ENCODE results near the gene RPS6KA3.

RPS6KA3 gene

GRCh38 chrX:20144491-20144890, 122.2 kb downstream of the RPS6KA3 start:
- no peak for DNase-seq (ENCODE audit: extremely low spot score)
- ChIA-PET POLR2A (no interaction called here), CTCF (no interaction called here)
- TF ChIP-seq CTCF (IDR thresholded peaks at IDR 0.05; ENCODE audit: control extremely low read depth, extremely low read depth, low read depth, missing control alignments), result no peak

GRCh38 chrX:20143561-20143960, 123.1 kb downstream of the RPS6KA3 start:
- no peak for DNase-seq (ENCODE audit: extremely low spot score)
- no peak for TF ChIP-seq CTCF (IDR thresholded peaks at IDR 0.05; ENCODE audit: control extremely low read depth, extremely low read depth, low read depth, missing control alignments)
- ChIA-PET POLR2A (no interaction called here), CTCF (no interaction called here)

- no peak for TF ChIP-seq CTCF (IDR thresholded peaks at IDR 0.05; ENCODE audit: control extremely low read depth, extremely low read depth, low read depth, missing control alignments)
- CTCF ChIA-PET, result no interaction called here
- POLR2A ChIA-PET, result interaction anchor here (0.6 kb wide), 1 partner anchor 25 kb away, joined by 3 read pairs; no protein-coding TSS in a partner anchor
- DNase-seq (ENCODE audit: extremely low spot score), result no peak
Measured at GRCh38 chrX:20143111-20143510, 123.6 kb downstream of the RPS6KA3 start.

DNA sequence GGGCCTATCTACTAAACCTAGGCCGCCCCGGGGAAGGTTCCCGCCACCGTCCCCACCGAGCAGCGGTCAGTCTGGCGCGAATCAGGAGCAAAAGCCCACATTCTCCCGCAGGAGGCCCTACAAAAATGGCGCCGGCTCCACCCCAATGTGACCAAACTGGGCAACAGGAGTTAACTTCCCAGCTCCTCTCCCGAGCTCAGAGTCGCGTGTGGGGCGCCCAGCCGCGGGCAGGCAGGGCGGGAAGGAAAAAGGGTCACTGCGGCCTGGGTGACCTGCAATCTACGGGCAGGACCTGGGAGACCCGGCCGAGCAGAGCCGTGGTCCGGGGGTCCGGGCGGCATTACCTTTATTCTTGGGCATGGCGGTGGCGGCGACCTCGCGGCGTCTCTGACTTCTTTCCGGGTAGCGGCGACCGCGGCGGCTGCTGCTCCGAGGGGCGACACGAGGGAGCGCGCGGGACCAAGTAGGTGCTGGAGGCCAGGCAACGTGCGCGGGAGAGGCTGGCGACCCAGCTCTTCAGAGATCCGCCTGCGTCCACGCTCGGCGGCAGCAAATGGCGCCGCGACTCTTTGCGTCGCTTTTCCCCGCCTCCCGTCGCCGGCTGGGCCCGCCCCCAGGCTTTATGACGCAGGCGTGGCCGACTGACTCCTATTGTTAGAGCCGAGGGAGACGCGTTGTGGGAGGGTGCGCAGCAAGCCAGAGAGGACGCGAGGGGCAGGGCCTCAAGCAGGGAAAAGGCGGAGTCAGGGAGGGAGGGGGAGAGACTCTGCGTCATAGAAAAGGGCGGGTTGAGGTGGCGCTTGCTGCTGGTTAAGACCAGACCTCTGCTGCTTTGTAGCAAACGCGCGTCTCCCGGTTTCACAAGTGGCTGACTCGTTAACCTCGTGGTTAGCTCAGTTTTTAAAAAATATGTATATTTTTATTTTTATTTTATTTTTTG, 125.2 kb downstream of the RPS6KA3 start, which contains the start of gene EIF1AX:
Gene EIF1AX (minus strand): TSS at position 558 of the 940 bp plus-strand sequence. CDS start 198 bp downstream, at position 360.
- TF ChIP-seq CTCF (IDR thresholded peaks at IDR 0.05; ENCODE audit: control extremely low read depth, extremely low read depth, low read depth, missing control alignments), result no peak
- DNase-seq (ENCODE audit: extremely low spot score), result peak; percentile 93
- ChIA-PET CTCF (interaction anchor here (0.7 kb wide), 1 partner anchor 40 kb away, joined by 3 read pairs; no protein-coding TSS in a partner anchor), POLR2A (interaction anchor here (0.8 kb wide), 1 partner anchor 610 kb away, joined by 7 read pairs; no protein-coding TSS in a partner anchor)

DNA sequence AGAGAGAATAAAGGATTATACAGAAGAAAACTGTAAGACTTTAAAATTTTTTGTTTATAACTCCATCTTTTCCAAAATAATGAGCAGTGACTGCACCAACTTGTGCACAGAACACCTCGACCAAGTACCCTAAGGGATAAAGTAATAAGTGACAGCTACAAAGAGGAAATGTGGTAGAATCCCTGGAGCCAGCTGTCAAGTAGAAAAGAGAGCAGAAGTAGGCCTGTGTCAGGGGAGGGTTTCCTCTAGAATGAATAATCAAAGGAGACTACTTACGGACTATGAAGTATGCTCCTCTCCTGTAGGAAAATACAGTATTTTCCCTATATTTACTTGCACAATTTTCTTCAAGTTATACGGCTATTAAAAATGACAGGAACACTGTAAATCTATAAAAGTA, 126.3 kb downstream of the RPS6KA3 start:
- POLR2A ChIA-PET, result interaction anchor here (0.8 kb wide), 1 partner anchor 609 kb away, joined by 7 read pairs; no protein-coding TSS in a partner anchor
- DNase-seq (ENCODE audit: extremely low spot score), result no peak
- TF ChIP-seq CTCF (IDR thresholded peaks at IDR 0.05; ENCODE audit: control extremely low read depth, extremely low read depth, low read depth, missing control alignments), result no peak
- CTCF ChIA-PET, result no interaction called here

- ChIA-PET CTCF (no interaction called here), POLR2A (no interaction called here)
- TF ChIP-seq CTCF (IDR thresholded peaks at IDR 0.05; ENCODE audit: control extremely low read depth, extremely low read depth, low read depth, missing control alignments), result no peak
- DNase-seq (ENCODE audit: extremely low spot score), result no peak
Measured at GRCh38 chrX:20139966-20140365, 126.7 kb downstream of the RPS6KA3 start.
